Parathyroid adenoma (tissue), 2 donors: ENCODE data around the gene PBX2.
"Not testable (repeated sequence)": the region's sequence is repeated elsewhere in the genome, so short reads cannot be mapped to it uniquely, and the experiment has no call there.

Source experiments
- H2AFZ ChIP-seq: fragments of 300-600 bp; sonication (generic); one replicate; pipeline ENCODE4 v1.7.0; 2017; ENCODE audit warnings: antibody characterized with exemption, mild to moderate bottlenecking
- H3K27ac ChIP-seq: fragments of 300-600 bp; sonication (generic); one replicate; pipeline ENCODE4 v1.7.0; 2017
- H3K27me3 ChIP-seq: fragments of 300-600 bp; sonication (generic); one replicate; pipeline ENCODE4 v1.7.0; 2017; ENCODE audit warnings: low read length; ENCODE audit not compliant: control insufficient read depth, insufficient read depth
- H3K36me3 ChIP-seq: fragments of 300-600 bp; sonication (generic); one replicate; pipeline ENCODE4 v1.7.0; 2017; ENCODE audit warnings: low read length; ENCODE audit not compliant: control insufficient read depth, insufficient read depth
- H3K4me1 ChIP-seq: fragments of 300-600 bp; sonication (generic); one replicate; pipeline ENCODE4 v1.7.0; 2017; ENCODE audit warnings: control low read depth
- H3K4me2 ChIP-seq: fragments of 300-600 bp; sonication (generic); one replicate; pipeline ENCODE4 v1.7.0; 2017; ENCODE audit warnings: low read length
- H3K4me3 ChIP-seq: fragments of 300-600 bp; sonication (generic); one replicate; pipeline ENCODE4 v1.7.0; 2017; ENCODE audit warnings: low read depth, low read length
- H3K79me2 ChIP-seq: fragments of 300-600 bp; sonication (generic); one replicate; pipeline ENCODE4 v1.7.0; 2017; ENCODE audit warnings: control low read depth
- H3K9ac ChIP-seq: fragments of 300-600 bp; sonication (generic); one replicate; pipeline ENCODE4 v1.7.0; 2017; ENCODE audit warnings: mild to moderate bottlenecking
- H3K9me3 ChIP-seq: fragments of 300-600 bp; sonication (generic); one replicate; pipeline ENCODE4 v1.7.0; 2017; ENCODE audit warnings: low read length; ENCODE audit not compliant: control insufficient read depth
- TF ChIP-seq, protein P1 (sequence below): fragments of 300-600 bp; sonication (generic); IDR thresholded peaks from one replicate; pipeline ENCODE4 v1.7.0; 2017; ENCODE audit warnings: antibody characterized with exemption, mild to moderate bottlenecking
- donor health status: primary hyperparathyroidism.

The PBX2 gene

DNA sequence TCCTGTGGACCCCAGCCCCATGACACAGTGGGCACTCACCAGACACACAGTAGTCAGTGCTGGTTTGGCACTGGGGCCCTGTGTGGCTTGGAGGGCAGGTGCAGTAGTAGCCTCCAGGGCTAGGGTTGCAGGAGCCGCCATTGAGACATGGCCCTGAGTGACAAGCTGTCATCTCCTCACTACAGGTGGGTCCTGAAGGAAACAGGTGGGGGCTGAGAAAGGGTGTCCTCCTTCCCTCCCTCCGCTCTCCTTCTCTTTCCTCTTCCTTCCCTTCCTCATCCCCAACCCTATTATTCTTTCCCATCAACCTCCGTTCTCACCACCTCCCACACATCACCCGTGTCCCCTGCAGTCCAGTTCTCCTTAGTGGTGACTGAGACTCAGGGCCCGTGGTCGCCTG lies 23.6 kb upstream of the PBX2 start:
- no peak overlapping the region for H3K4me3 ChIP-seq
- no peaks in the 10 kb centered on the region for H3K79me2 ChIP-seq
- no peak overlapping the region for H2AFZ ChIP-seq
- H3K4me1 ChIP-seq: no peaks in the 10 kb centered on the region
- H3K27me3 ChIP-seq: no peaks in the 10 kb centered on the region
- no peak overlapping the region for H3K4me2 ChIP-seq
- no peak overlapping the region for H3K9ac ChIP-seq
- H3K36me3 ChIP-seq: no peaks in the 10 kb centered on the region
- H3K9me3 ChIP-seq: no peaks in the 10 kb centered on the region
- H3K27ac ChIP-seq: no peak overlapping the region
- TF ChIP-seq, protein P1, sequence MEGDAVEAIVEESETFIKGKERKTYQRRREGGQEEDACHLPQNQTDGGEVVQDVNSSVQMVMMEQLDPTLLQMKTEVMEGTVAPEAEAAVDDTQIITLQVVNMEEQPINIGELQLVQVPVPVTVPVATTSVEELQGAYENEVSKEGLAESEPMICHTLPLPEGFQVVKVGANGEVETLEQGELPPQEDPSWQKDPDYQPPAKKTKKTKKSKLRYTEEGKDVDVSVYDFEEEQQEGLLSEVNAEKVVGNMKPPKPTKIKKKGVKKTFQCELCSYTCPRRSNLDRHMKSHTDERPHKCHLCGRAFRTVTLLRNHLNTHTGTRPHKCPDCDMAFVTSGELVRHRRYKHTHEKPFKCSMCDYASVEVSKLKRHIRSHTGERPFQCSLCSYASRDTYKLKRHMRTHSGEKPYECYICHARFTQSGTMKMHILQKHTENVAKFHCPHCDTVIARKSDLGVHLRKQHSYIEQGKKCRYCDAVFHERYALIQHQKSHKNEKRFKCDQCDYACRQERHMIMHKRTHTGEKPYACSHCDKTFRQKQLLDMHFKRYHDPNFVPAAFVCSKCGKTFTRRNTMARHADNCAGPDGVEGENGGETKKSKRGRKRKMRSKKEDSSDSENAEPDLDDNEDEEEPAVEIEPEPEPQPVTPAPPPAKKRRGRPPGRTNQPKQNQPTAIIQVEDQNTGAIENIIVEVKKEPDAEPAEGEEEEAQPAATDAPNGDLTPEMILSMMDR: no peak

DNA sequence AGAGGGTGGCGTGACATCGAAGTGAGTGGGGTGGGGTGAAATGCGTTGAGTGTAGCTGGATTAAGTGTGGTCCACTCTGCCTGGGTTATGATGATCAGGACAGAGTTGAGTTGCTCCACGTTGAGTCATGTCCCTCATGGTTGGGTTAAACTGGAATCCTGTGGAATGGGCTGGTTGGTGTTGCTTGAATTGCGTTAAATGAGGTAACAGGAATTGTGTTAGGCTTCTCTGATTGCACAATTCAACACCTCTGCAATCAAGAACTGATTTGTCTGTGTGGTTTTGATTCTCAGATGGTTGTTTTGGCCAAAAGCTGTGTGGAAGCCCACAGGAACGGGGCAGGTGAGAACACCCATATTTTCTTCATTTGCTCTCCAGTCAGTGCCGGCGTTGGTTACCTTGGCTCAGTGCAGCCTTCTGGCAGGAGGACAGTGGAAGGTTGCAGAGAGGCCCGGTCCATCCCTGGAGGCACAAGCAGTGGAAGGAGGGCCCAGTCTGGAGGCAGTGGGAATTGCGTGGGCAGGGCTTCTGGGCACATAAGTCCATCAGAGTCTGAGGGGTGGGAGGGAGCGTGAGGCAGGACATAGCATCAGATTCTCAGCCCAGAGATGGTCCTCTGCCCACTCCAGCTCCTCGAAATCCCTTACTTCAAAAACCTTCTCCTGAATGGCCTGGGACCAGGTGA lies 22.2 kb upstream of the PBX2 start:
- H3K79me2 ChIP-seq: no peaks in the 10 kb centered on the region
- TF ChIP-seq, protein P1: no peak
- no peaks in the 10 kb centered on the region for H3K36me3 ChIP-seq
- no peak overlapping the region for H3K9ac ChIP-seq
- no peak overlapping the region for H3K4me3 ChIP-seq
- H3K4me2 ChIP-seq: no peak overlapping the region
- no peak overlapping the region for H3K27ac ChIP-seq
- no peaks in the 10 kb centered on the region for H3K9me3 ChIP-seq
- no peak overlapping the region for H2AFZ ChIP-seq
- H3K4me1 ChIP-seq: no peaks in the 10 kb centered on the region
- no peaks in the 10 kb centered on the region for H3K27me3 ChIP-seq

DNA sequence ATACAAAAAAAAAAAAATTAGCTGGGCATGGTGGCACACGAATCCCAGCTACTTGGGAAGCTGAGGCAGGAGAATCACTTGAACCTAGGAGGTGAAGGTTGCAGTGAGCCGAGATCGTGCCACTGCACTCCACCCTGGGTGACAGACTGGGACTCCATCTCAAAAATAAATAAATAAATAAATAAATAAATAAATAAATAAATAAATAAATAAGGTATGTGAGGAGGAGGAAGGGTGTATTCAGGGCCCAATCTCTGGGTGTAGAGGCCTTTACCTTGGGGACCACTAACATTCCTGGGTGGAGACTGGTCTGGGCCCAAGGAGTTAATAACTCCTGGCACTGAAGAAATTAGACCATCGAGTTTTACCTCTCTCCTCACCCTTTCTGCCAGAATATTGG lies 21.4 kb upstream of the PBX2 start:
- not testable (repeated sequence) for H3K9ac ChIP-seq

DNA sequence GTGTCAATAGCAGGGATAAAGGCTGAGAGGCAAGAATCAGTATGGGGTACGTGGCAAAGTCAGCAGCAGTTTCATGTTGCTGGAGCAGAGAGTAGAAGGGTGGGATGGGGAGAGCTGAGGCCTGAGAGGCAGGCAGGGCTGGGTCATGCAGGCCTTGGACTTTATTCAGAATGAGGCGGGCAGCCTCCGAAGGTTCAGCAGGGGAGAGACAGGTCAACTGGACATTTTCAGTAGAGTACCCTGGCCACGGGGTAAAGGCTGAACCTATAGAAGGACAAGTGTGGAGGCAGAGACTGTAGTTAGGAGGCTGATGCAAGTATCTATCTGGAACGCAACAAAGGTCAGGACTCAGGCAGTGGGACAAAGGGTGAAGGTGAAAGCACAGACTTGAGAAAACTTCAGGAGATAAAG lies 20.2 kb upstream of the PBX2 start:
- Histone ChIP-seq H2AFZ (no peak overlapping the region), H3K36me3 (no peaks in the 10 kb centered on the region), H3K79me2 (no peaks in the 10 kb centered on the region), H3K4me1 (no peaks in the 10 kb centered on the region), H3K27me3 (no peaks in the 10 kb centered on the region), H3K27ac (no peak overlapping the region), H3K9ac (no peak overlapping the region), H3K4me2 (no peak overlapping the region), H3K4me3 (no peak overlapping the region), H3K9me3 (no peaks in the 10 kb centered on the region)
- TF ChIP-seq, protein P1: no peak

More for the DNA sequence above, 21.4 kb upstream of the PBX2 start:
- not testable (repeated sequence) for H3K27me3 ChIP-seq, H3K79me2 ChIP-seq, H3K4me3 ChIP-seq, H3K36me3 ChIP-seq, H3K4me2 ChIP-seq, H2AFZ ChIP-seq, H3K4me1 ChIP-seq, H3K9me3 ChIP-seq, H3K27ac ChIP-seq

DNA sequence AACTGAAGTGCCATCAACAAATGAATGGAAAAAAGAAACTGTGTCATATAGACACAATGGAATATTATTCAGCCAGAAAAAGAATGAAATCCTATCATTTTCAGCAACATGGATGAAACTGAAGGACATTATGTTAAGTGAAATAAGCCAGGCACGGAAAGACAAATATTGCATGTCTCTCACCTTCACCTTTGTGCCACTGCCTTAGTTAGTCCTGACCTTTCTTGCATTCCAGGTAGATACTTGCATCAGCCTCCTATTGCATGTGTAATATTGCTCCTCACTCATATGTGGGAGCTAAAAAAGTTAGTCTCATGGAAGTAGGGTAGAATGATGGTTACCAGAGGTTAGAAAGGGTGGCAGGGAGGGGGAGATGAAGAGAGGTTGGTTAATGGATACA lies 19.0 kb upstream of the PBX2 start:
- no peak overlapping the region for H3K4me2 ChIP-seq
- H3K9ac ChIP-seq: no peak overlapping the region
- no peak overlapping the region for H2AFZ ChIP-seq
- TF ChIP-seq, protein P1: no peak
- no peaks in the 10 kb centered on the region for H3K4me1 ChIP-seq
- no peaks in the 10 kb centered on the region for H3K9me3 ChIP-seq
- H3K4me3 ChIP-seq: no peak overlapping the region
- no peaks in the 10 kb centered on the region for H3K27me3 ChIP-seq
- H3K27ac ChIP-seq: no peak overlapping the region
- no peaks in the 10 kb centered on the region for H3K79me2 ChIP-seq
- H3K36me3 ChIP-seq: no peaks in the 10 kb centered on the region
